Measurements from ENCODE around the gene ARID4B. TPM values are rescaled to one million over a fixed set of nuclear protein-coding genes. Genes with fewer than 3 reads are reported as not detected.

Gene ARID4B
- total RNA-seq, 6 experiments from 2014 or later, result 19.4 to 22.8 (median 20.5) TPM

- H3K4me3 Mint-ChIP-seq, result no peak overlapping the region
These were observed 191.9 kb downstream of the ARID4B start for GRCh38 chr1:235136111-235136510.

GRCh38 chr1:235134171-235134570, 193.8 kb downstream of the ARID4B start:
- Mint-ChIP-seq H3K36me3 (ENCODE audit: low read depth) (peaks cover 49% of the 10 kb centered on the region), H3K27me3 (ENCODE audit: insufficient read depth) (no peaks in the 10 kb centered on the region; the same call in 1 of the 2 replicates), H3K4me3 (no peak overlapping the region), H3K27ac (no peak overlapping the region), H3K9me3 (no peaks in the 10 kb centered on the region), H3K4me1 (ENCODE audit: low read depth) (peaks cover 12% of the 10 kb centered on the region)
- no peak for TF ChIP-seq CTCF (IDR thresholded peaks at IDR 0.05)
- DNase-seq, result no peak

More at GRCh38 chr1:235136111-235136510, 191.9 kb downstream of the ARID4B start:
- TF ChIP-seq CTCF (IDR thresholded peaks at IDR 0.05), result no peak
- Mint-ChIP-seq H3K27me3 (ENCODE audit: insufficient read depth) (no peaks in the 10 kb centered on the region), H3K36me3 (ENCODE audit: low read depth) (peaks cover 50% of the 10 kb centered on the region), H3K4me1 (ENCODE audit: low read depth) (peaks cover 8% of the 10 kb centered on the region; the same call in 1 of the 2 replicates), H3K27ac (peak overlapping the region; percentile 22; the same call in 1 of the 2 replicates), H3K9me3 (no peaks in the 10 kb centered on the region)
- no peak for DNase-seq

- peaks cover 12% of the 10 kb centered on the region for H3K4me1 Mint-ChIP-seq (ENCODE audit: low read depth)
- no peak for TF ChIP-seq CTCF (IDR thresholded peaks at IDR 0.05)
- no peaks in the 10 kb centered on the region for H3K9me3 Mint-ChIP-seq
- no peak for DNase-seq
- no peak overlapping the region for H3K27ac Mint-ChIP-seq
- H3K4me3 Mint-ChIP-seq, result no peak overlapping the region
- peaks cover 58% of the 10 kb centered on the region for H3K36me3 Mint-ChIP-seq (ENCODE audit: low read depth)
- H3K27me3 Mint-ChIP-seq (ENCODE audit: insufficient read depth), result peaks cover 2% of the 10 kb centered on the region
These were observed 194.9 kb downstream of the ARID4B start for GRCh38 chr1:235133086-235133485.

- H3K27ac Mint-ChIP-seq, result no peak overlapping the region
- no peak for TF ChIP-seq CTCF (IDR thresholded peaks at IDR 0.05)
- H3K4me1 Mint-ChIP-seq (ENCODE audit: low read depth), result peaks cover 19% of the 10 kb centered on the region
- H3K4me3 Mint-ChIP-seq, result no peak overlapping the region
- H3K9me3 Mint-ChIP-seq, result no peaks in the 10 kb centered on the region
- H3K36me3 Mint-ChIP-seq (ENCODE audit: low read depth), result peaks cover 61% of the 10 kb centered on the region
- DNase-seq, result no peak
- peaks cover 2% of the 10 kb centered on the region for H3K27me3 Mint-ChIP-seq (ENCODE audit: insufficient read depth)
These were observed 196.0 kb downstream of the ARID4B start for GRCh38 chr1:235131961-235132360.

GRCh38 chr1:235130766-235131270, 197.2 kb downstream of the ARID4B start:
- no peak for TF ChIP-seq CTCF (IDR thresholded peaks at IDR 0.05)

More at GRCh38 chr1:235130766-235131270, 197.2 kb downstream of the ARID4B start:
- H3K4me3 Mint-ChIP-seq, result no peak overlapping the region
- H3K27me3 Mint-ChIP-seq (ENCODE audit: insufficient read depth), result peaks cover 2% of the 10 kb centered on the region
- peaks cover 21% of the 10 kb centered on the region for H3K4me1 Mint-ChIP-seq (ENCODE audit: low read depth)
- H3K27ac Mint-ChIP-seq, result no peak overlapping the region
- H3K9me3 Mint-ChIP-seq, result no peaks in the 10 kb centered on the region
- peaks cover 60% of the 10 kb centered on the region for H3K36me3 Mint-ChIP-seq (ENCODE audit: low read depth)
- no peak for DNase-seq

All from HFFc6 (cell line).